ENCODE measurements around the gene ELMO2.

DNA sequence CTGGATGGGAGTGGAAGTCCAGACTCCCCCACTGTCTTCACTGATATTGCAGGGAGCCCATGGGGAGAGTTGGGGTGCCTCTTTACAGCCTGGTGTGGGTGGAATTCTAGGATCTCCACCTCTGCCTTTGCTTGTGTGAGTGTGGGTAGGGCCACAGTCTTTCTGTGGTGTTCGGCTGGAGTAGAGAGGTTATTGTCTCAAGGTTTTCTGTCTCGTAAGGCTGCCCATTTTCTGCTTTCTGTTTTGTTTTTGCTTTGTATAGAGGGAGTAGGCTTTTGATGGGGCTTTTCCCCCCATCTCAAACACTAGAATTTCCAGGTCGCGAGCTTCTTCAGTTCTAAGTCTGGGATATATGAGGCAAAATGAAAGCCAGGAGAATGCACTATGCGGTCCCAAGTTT, 40.4 kb upstream of the ELMO2 start:
- TF ChIP-seq ZBTB7A (tag by site-specific recombination; IDR thresholded peaks at IDR 0.05; ENCODE audit: low read depth) (no peak), PRDM1 (tag by site-specific recombination; IDR thresholded peaks at IDR 0.05) (no peak), KLF16 (tag by site-specific recombination; IDR thresholded peaks at IDR 0.05) (no peak)
- TF ChIP-seq, protein P1, sequence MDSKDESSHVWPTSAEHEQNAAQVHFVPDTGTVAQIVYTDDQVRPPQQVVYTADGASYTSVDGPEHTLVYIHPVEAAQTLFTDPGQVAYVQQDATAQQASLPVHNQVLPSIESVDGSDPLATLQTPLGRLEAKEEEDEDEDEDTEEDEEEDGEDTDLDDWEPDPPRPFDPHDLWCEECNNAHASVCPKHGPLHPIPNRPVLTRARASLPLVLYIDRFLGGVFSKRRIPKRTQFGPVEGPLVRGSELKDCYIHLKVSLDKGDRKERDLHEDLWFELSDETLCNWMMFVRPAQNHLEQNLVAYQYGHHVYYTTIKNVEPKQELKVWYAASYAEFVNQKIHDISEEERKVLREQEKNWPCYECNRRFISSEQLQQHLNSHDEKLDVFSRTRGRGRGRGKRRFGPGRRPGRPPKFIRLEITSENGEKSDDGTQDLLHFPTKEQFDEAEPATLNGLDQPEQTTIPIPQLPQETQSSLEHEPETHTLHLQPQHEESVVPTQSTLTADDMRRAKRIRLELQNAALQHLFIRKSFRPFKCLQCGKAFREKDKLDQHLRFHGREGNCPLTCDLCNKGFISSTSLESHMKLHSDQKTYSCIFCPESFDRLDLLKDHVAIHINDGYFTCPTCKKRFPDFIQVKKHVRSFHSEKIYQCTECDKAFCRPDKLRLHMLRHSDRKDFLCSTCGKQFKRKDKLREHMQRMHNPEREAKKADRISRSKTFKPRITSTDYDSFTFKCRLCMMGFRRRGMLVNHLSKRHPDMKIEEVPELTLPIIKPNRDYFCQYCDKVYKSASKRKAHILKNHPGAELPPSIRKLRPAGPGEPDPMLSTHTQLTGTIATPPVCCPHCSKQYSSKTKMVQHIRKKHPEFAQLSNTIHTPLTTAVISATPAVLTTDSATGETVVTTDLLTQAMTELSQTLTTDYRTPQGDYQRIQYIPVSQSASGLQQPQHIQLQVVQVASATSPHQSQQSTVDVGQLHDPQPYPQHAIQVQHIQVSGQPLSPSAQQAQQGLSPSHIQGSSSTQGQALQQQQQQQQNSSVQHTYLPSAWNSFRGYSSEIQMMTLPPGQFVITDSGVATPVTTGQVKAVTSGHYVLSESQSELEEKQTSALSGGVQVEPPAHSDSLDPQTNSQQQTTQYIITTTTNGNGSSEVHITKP (tag by site-specific recombination; IDR thresholded peaks at IDR 0.05) = no peak
- TF ChIP-seq, protein P2, sequence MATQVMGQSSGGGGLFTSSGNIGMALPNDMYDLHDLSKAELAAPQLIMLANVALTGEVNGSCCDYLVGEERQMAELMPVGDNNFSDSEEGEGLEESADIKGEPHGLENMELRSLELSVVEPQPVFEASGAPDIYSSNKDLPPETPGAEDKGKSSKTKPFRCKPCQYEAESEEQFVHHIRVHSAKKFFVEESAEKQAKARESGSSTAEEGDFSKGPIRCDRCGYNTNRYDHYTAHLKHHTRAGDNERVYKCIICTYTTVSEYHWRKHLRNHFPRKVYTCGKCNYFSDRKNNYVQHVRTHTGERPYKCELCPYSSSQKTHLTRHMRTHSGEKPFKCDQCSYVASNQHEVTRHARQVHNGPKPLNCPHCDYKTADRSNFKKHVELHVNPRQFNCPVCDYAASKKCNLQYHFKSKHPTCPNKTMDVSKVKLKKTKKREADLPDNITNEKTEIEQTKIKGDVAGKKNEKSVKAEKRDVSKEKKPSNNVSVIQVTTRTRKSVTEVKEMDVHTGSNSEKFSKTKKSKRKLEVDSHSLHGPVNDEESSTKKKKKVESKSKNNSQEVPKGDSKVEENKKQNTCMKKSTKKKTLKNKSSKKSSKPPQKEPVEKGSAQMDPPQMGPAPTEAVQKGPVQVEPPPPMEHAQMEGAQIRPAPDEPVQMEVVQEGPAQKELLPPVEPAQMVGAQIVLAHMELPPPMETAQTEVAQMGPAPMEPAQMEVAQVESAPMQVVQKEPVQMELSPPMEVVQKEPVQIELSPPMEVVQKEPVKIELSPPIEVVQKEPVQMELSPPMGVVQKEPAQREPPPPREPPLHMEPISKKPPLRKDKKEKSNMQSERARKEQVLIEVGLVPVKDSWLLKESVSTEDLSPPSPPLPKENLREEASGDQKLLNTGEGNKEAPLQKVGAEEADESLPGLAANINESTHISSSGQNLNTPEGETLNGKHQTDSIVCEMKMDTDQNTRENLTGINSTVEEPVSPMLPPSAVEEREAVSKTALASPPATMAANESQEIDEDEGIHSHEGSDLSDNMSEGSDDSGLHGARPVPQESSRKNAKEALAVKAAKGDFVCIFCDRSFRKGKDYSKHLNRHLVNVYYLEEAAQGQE (tag by site-specific recombination; IDR thresholded peaks at IDR 0.05) = no peak
- TF ChIP-seq, protein P3, sequence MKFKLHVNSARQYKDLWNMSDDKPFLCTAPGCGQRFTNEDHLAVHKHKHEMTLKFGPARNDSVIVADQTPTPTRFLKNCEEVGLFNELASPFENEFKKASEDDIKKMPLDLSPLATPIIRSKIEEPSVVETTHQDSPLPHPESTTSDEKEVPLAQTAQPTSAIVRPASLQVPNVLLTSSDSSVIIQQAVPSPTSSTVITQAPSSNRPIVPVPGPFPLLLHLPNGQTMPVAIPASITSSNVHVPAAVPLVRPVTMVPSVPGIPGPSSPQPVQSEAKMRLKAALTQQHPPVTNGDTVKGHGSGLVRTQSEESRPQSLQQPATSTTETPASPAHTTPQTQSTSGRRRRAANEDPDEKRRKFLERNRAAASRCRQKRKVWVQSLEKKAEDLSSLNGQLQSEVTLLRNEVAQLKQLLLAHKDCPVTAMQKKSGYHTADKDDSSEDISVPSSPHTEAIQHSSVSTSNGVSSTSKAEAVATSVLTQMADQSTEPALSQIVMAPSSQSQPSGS (tag by site-specific recombination; IDR thresholded peaks at IDR 0.05; ENCODE audit: low read depth) = no peak
- TF ChIP-seq, protein P4, sequence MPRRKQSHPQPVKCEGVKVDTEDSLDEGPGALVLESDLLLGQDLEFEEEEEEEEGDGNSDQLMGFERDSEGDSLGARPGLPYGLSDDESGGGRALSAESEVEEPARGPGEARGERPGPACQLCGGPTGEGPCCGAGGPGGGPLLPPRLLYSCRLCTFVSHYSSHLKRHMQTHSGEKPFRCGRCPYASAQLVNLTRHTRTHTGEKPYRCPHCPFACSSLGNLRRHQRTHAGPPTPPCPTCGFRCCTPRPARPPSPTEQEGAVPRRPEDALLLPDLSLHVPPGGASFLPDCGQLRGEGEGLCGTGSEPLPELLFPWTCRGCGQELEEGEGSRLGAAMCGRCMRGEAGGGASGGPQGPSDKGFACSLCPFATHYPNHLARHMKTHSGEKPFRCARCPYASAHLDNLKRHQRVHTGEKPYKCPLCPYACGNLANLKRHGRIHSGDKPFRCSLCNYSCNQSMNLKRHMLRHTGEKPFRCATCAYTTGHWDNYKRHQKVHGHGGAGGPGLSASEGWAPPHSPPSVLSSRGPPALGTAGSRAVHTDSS (tag by site-specific recombination; IDR thresholded peaks at IDR 0.05) = no peak

Data from HEK293 (cell line).